Neural progenitor cell (in vitro differentiated cells): ENCODE measurements around the gene PLCD3.

Experiments
- EZH2 ChIP-seq: fragments of 200-600 bp; sonication (generic); IDR thresholded peaks from 2 replicates; pipeline ENCODE4 v1.6.1; 2017; ENCODE audit warnings: antibody characterized with exemption, mild to moderate bottlenecking, moderate library complexity
- EZH2phosphoT487 ChIP-seq: fragments of 200-600 bp; sonication (generic); IDR thresholded peaks from 2 replicates; pipeline ENCODE4 v1.6.1; 2017; ENCODE audit warnings: antibody characterized with exemption
- TF ChIP-seq, protein P1 (sequence below): fragments of 200-600 bp; sonication (generic); IDR thresholded peaks from 2 replicates; pipeline ENCODE4 v1.5.1; 2017; ENCODE audit warnings: antibody characterized with exemption, mild to moderate bottlenecking

DNA sequence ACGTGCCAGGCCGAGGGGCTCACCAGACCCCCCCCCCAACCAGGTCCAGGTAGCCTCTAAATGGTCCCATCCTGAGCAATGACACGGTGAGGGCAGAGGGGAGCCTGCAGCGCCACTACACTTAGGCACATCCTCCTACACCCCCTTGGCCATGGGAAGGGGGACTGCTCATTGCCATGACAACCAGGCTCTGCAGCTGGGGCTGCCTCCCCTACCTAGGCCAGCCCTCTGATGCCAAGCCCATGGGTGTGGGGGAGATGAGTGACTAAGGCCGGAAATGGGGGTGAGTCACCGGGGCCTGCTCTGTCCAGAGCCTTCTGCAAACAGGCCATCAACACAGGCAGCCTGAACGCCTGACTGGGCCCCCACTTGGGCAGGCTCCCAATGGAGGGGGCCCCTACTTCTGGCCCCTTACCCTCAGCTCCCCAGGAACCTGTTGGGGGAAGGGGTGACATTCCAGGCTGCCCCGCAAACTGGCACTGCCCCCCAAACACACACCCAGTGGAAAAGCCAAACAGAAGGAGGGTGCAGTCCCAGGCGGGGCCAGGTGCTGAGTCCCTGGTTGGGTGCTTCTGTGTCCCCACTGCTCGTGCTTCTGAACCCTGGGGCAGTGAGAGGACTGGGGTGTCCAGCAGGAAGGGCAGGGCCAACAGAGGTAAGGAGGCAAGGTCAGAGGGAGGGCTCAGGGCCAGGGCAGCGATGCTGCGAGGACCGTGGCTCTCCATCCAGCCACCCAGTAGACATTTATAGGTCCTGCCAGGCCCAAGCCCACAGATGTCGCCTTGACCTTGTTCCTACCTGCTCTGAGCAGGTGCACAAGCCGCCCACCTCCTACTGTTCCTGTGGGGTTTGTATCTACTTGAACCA lies 8.2 kb downstream of the PLCD3 start:
- TF ChIP-seq, protein P1, sequence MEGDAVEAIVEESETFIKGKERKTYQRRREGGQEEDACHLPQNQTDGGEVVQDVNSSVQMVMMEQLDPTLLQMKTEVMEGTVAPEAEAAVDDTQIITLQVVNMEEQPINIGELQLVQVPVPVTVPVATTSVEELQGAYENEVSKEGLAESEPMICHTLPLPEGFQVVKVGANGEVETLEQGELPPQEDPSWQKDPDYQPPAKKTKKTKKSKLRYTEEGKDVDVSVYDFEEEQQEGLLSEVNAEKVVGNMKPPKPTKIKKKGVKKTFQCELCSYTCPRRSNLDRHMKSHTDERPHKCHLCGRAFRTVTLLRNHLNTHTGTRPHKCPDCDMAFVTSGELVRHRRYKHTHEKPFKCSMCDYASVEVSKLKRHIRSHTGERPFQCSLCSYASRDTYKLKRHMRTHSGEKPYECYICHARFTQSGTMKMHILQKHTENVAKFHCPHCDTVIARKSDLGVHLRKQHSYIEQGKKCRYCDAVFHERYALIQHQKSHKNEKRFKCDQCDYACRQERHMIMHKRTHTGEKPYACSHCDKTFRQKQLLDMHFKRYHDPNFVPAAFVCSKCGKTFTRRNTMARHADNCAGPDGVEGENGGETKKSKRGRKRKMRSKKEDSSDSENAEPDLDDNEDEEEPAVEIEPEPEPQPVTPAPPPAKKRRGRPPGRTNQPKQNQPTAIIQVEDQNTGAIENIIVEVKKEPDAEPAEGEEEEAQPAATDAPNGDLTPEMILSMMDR, result no peak
- TF ChIP-seq EZH2 (no peak), EZH2phosphoT487 (no peak)
